Measurements from ENCODE around the gene HEATR5A. TPM values are rescaled to one million over a fixed set of nuclear protein-coding genes. Genes with fewer than 3 reads are reported as not detected.
A peak's percentile ranks its signal among the peaks of the same experiment; 100 is the strongest.

Gene HEATR5A
- polyA plus RNA-seq, 2 of the 4 experiments (the other 2 are of a cell fraction): 29.5 to 49.5 TPM

DNA sequence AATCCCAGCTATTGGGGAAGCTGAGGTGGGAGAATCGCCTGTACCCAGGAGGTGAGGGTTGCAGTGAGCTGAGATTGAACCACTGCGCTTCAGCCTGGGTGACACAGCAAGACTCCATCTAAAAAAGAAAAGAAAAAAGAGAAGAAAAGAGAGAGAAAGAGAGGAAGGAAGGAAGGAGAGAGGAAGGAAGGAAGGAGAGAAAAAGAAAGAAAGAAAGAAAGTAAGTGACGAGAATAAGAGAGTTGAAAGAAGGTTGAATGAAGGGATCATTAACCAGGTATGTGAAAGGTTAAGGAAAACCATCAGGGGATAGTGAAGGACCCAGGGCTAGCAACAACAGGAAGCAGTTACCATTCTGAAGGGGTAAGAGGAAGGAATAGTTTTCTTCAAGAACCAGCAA is 41.2 kb upstream of the HEATR5A start:
- CTCF ChIA-PET: interaction anchor here (1.8 kb wide), 1 partner anchor 473 kb away, joined by 3 read pairs; no protein-coding TSS in a partner anchor
- H3K4me3 ChIP-seq: no peak overlapping the region
- no peak overlapping the region for H3K4me2 ChIP-seq

GRCh38 chr14:31457665-31458659 is 37.6 kb upstream of the HEATR5A start:
- H3K4me2 ChIP-seq: peak overlapping the region; percentile 85
- WGBS (ENCODE audit: missing lambda C conversion rate): 31% methylated on average over 11 of the region's 11 CpGs
- no peaks in the 10 kb centered on the region for H3K9me3 ChIP-seq
- ChIA-PET CTCF (interaction anchor here (0.7 to 1.8 kb wide), 3 partner anchors 29 to 796 kb away, joined by 3 to 5 read pairs (median 4); partner anchors contain the start of gene GPR33), POLR2A (interaction anchor here (1.0 to 2.8 kb wide), 12 partner anchors 10 to 797 kb away, joined by 3 to 36 read pairs (median 4); partner anchors contain the start of genes ARHGAP5, HEATR5A, HECTD1 and RNU6-8)
- peak overlapping the region; percentile 69 to 97; a peak in 5 of 6 replicates for H3K27ac ChIP-seq
- TF ChIP-seq EP300 (IDR thresholded peaks at IDR 0.05): no peak
- TF ChIP-seq KDM1A (IDR thresholded peaks at IDR 0.05; ENCODE audit: low read depth): no peak
- no peak for TF ChIP-seq HDAC2 (IDR thresholded peaks at IDR 0.05)
- no peak for TF ChIP-seq FOSB (CRISPR knock-in tag; IDR thresholded peaks at IDR 0.05)
- no peak for TF ChIP-seq RARB (CRISPR knock-in tag; IDR thresholded peaks at IDR 0.05)
- TF ChIP-seq FOXS1 (CRISPR knock-in tag; IDR thresholded peaks at IDR 0.05): no peak
- TF ChIP-seq GATA3 (IDR thresholded peaks at IDR 0.05; ENCODE audit: borderline replicate concordance): no peak
- TF ChIP-seq CBX2 (IDR thresholded peaks at IDR 0.05; ENCODE audit: borderline replicate concordance, low read depth): no peak
- TF ChIP-seq CEBPB (IDR thresholded peaks at IDR 0.05): no peak
- TF ChIP-seq SMC3 (IDR thresholded peaks at IDR 0.05): no peak
- TF ChIP-seq CHD2 (IDR thresholded peaks at IDR 0.05; ENCODE audit: low read length, partially characterized antibody): no peak
- no peak for TF ChIP-seq HEYL (CRISPR knock-in tag; IDR thresholded peaks at IDR 0.05)
- TF ChIP-seq ZSCAN20 (CRISPR knock-in tag; IDR thresholded peaks at IDR 0.05): no peak
- FAIRE-seq (peak; percentile 28), ATAC-seq (no peak), DNase-seq (ENCODE audit: low read depth in 1 of 2, low spot score in 1 of 2) (peak in 1 of 2 experiments; percentile 10)
- H3K4me3 ChIP-seq: peak overlapping the region; percentile 70
- peaks cover 21% of the 10 kb centered on the region for H3K4me1 ChIP-seq

More for the DNA sequence above, 41.2 kb upstream of the HEATR5A start:
- no peaks in the 10 kb centered on the region for H3K9me3 ChIP-seq
- POLR2A ChIA-PET: no interaction called here
- H3K4me1 ChIP-seq: peaks cover 11% of the 10 kb centered on the region
- no peak for FAIRE-seq
- DNase-seq (ENCODE audit: low read depth in 1 of 2, low spot score in 1 of 2): no peak
- TF ChIP-seq EP300 (IDR thresholded peaks at IDR 0.05) (no peak), FOSB (CRISPR knock-in tag; IDR thresholded peaks at IDR 0.05) (no peak), KDM5A (IDR thresholded peaks at IDR 0.05) (no peak), EHMT2 (IDR thresholded peaks at IDR 0.05; ENCODE audit: low read depth) (no peak), HES2 (IDR thresholded peaks at IDR 0.05) (no peak), ZC3H11A (IDR thresholded peaks at IDR 0.05) (no peak), POLR2A (IDR thresholded peaks at IDR 0.05; ENCODE audit: low read length) (no peak), HEYL (CRISPR knock-in tag; IDR thresholded peaks at IDR 0.05) (no peak), HOXB5 (CRISPR knock-in tag; IDR thresholded peaks at IDR 0.05) (no peak), CBX8 (IDR thresholded peaks at IDR 0.05) (no peak), ELK1 (IDR thresholded peaks at IDR 0.05; ENCODE audit: low read depth, low read length) (no peak)
- TF ChIP-seq, protein P1, sequence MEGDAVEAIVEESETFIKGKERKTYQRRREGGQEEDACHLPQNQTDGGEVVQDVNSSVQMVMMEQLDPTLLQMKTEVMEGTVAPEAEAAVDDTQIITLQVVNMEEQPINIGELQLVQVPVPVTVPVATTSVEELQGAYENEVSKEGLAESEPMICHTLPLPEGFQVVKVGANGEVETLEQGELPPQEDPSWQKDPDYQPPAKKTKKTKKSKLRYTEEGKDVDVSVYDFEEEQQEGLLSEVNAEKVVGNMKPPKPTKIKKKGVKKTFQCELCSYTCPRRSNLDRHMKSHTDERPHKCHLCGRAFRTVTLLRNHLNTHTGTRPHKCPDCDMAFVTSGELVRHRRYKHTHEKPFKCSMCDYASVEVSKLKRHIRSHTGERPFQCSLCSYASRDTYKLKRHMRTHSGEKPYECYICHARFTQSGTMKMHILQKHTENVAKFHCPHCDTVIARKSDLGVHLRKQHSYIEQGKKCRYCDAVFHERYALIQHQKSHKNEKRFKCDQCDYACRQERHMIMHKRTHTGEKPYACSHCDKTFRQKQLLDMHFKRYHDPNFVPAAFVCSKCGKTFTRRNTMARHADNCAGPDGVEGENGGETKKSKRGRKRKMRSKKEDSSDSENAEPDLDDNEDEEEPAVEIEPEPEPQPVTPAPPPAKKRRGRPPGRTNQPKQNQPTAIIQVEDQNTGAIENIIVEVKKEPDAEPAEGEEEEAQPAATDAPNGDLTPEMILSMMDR (IDR thresholded peaks at IDR 0.05): no peak
- 87% methylated on average over 3 of the region's 3 CpGs for WGBS (ENCODE audit: missing lambda C conversion rate)
- no peak for ATAC-seq
- H3K27ac ChIP-seq: no peak overlapping the region
